Activated T-cell treated with anti-CD3 and anti-CD28 coated beads, Interleukin-2, amount 50 U/mL, for 1 hour (primary cell): Measurements from ENCODE around the gene ZNF701.
"Not testable (repeated sequence)": the region's sequence is repeated elsewhere in the genome, so short reads cannot be mapped to it uniquely, and the experiment has no call there.

ENCODE experiments used
- DNase-seq: peaks from one replicate; pipeline ENCODE4 v3.0.0-alpha.2; 2020

ZNF701 gene

GRCh38 chr19:52570000-52570861, at the start of gene ZNF701:
TSS of gene ZNF701 (plus strand) at chr19:52570287. CDS start at chr19:52574148, 3,861 bp downstream.
- peak; percentile 98 for DNase-seq

- no peak for DNase-seq
Observed at GRCh38 chr19:52522551-52522950, 47.5 kb upstream of the ZNF701 start.

- DNase-seq: no peak
Observed at GRCh38 chr19:52524086-52524485, 46.0 kb upstream of the ZNF701 start.

GRCh38 chr19:52527134-52527955, 42.7 kb upstream of the ZNF701 start, which contains the start of gene ZNF808:
TSS of gene ZNF808 (plus strand) at chr19:52527668. CDS start at chr19:52543285, 15,617 bp downstream.
- DNase-seq: peak; percentile 97

- DNase-seq: no peak
Observed at GRCh38 chr19:52527956-52528351, 42.1 kb upstream of the ZNF701 start.

- DNase-seq: no peak
Observed at GRCh38 chr19:52532480-52532879, 37.6 kb upstream of the ZNF701 start.

- DNase-seq: no peak
Observed at GRCh38 chr19:52533901-52534300, 36.2 kb upstream of the ZNF701 start.

- not testable (repeated sequence) for DNase-seq
Observed at GRCh38 chr19:52535385-52535770, 34.7 kb upstream of the ZNF701 start.

GRCh38 chr19:52535771-52536447, 34.2 kb upstream of the ZNF701 start:
- DNase-seq: peak; percentile 93

- DNase-seq: peak; percentile 51
Observed at GRCh38 chr19:52536448-52536800, 33.7 kb upstream of the ZNF701 start.

GRCh38 chr19:52538815-52539214, 31.3 kb upstream of the ZNF701 start:
- not testable (repeated sequence) for DNase-seq

GRCh38 chr19:52541176-52541575, 28.9 kb upstream of the ZNF701 start:
- DNase-seq: not testable (repeated sequence)

- no peak for DNase-seq
Observed at GRCh38 chr19:52541608-52542007, 28.5 kb upstream of the ZNF701 start.

GRCh38 chr19:52542541-52542940, 27.5 kb upstream of the ZNF701 start:
- DNase-seq: not testable (repeated sequence)

GRCh38 chr19:52542984-52543664, 27.0 kb upstream of the ZNF701 start:
- no peak for DNase-seq

- DNase-seq: no peak
Observed at GRCh38 chr19:52554216-52554971, 15.7 kb upstream of the ZNF701 start.

GRCh38 chr19:52557231-52557995, 12.7 kb upstream of the ZNF701 start:
- no peak for DNase-seq

GRCh38 chr19:52558732-52559445, 11.2 kb upstream of the ZNF701 start:
- DNase-seq: not testable (repeated sequence)

- DNase-seq: not testable (repeated sequence)
Observed at GRCh38 chr19:52561611-52562010, 8.5 kb upstream of the ZNF701 start.

GRCh38 chr19:52566121-52566520, 4.0 kb upstream of the ZNF701 start:
- DNase-seq: no peak
